Measurements from ENCODE around the gene GYPE. TPM values are rescaled to one million over a fixed set of nuclear protein-coding genes. Genes with fewer than 3 reads are reported as not detected.
"Not testable (repeated sequence)": the region's sequence is repeated elsewhere in the genome, so short reads cannot be mapped to it uniquely, and the experiment has no call there.

The GYPE gene
- total and polyA plus RNA-seq, 2 experiments from 2014 or later, result 2.5 to 4.0 TPM

GRCh38 chr4:143839413-143839812 lies 65.9 kb downstream of the GYPE start:
- H4K20me1 ChIP-seq (ENCODE audit: insufficient read depth); H3K79me2 ChIP-seq (ENCODE audit: insufficient read depth); H2AFZ ChIP-seq; in situ Hi-C loops (cut with MboI); H3F3A ChIP-seq (ENCODE audit: insufficient read depth); H3K4me2 ChIP-seq (ENCODE audit: unreplicated experiment); H3K27me3 ChIP-seq (replicated peaks; ENCODE audit: insufficient read depth); H3K4me3 ChIP-seq; H3K9ac ChIP-seq; H3K9me2 ChIP-seq (ENCODE audit: insufficient read depth); H3K4me1 ChIP-seq (ENCODE audit: insufficient read depth); H3K9me3 ChIP-seq (ENCODE audit: low read depth); H3K27ac ChIP-seq; H3K36me3 ChIP-seq (ENCODE audit: low read depth); DNase-seq: not testable (repeated sequence)
- 51 to 63% methylated on average over 5 to 6 of the region's 7 CpGs for WGBS, 2 experiments (ENCODE audit: low coverage in 1 of 2, low lambda C conversion rate in 2 of 2, missing lambda C conversion rate in 2 of 2)

- H2AFZ ChIP-seq; H3K9me2 ChIP-seq (ENCODE audit: insufficient read depth); H3F3A ChIP-seq (ENCODE audit: insufficient read depth); H3K4me2 ChIP-seq (ENCODE audit: unreplicated experiment); H3K4me1 ChIP-seq (ENCODE audit: insufficient read depth); H3K36me3 ChIP-seq (ENCODE audit: low read depth); H3K27me3 ChIP-seq (replicated peaks; ENCODE audit: insufficient read depth); DNase-seq; H3K27ac ChIP-seq; H3K79me2 ChIP-seq (ENCODE audit: insufficient read depth); in situ Hi-C loops (cut with MboI); H3K4me3 ChIP-seq; H4K20me1 ChIP-seq (ENCODE audit: insufficient read depth); H3K9me3 ChIP-seq (ENCODE audit: low read depth); H3K9ac ChIP-seq: not testable (repeated sequence)
- WGBS, 2 experiments (ENCODE audit: low coverage in 1 of 2, low lambda C conversion rate in 2 of 2, missing lambda C conversion rate in 2 of 2), result 58 to 66% methylated on average over 4 of the region's 4 CpGs
Measured at GRCh38 chr4:143834196-143834595, 71.2 kb downstream of the GYPE start.

DNA sequence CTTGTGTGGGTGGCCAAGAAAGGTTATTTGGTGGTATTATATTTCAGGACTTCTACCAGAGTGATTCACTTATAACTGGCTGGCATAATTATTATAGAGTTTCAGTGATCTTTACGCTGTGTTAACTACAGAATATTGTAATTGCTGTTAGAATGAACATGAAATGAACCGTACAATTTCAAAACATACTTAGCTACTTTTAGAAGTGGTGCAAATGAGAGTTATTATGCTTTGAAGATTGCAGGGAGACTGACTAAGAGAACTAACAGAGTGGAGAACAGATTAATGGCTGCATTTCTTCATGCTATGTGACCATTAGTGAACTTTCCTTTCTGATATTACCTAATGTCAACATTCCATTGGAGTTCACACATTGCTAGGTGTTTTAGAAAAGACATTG lies 71.7 kb downstream of the GYPE start:
- H3K27me3 ChIP-seq (replicated peaks; ENCODE audit: insufficient read depth); H3F3A ChIP-seq (ENCODE audit: insufficient read depth); H3K9me3 ChIP-seq (ENCODE audit: low read depth); H4K20me1 ChIP-seq (ENCODE audit: insufficient read depth); DNase-seq; in situ Hi-C loops (cut with MboI); H3K9me2 ChIP-seq (ENCODE audit: insufficient read depth); H3K4me2 ChIP-seq (ENCODE audit: unreplicated experiment); H2AFZ ChIP-seq; H3K79me2 ChIP-seq (ENCODE audit: insufficient read depth); H3K4me1 ChIP-seq (ENCODE audit: insufficient read depth); H3K36me3 ChIP-seq (ENCODE audit: low read depth); H3K9ac ChIP-seq; H3K4me3 ChIP-seq; H3K27ac ChIP-seq: not testable (repeated sequence)
- 77 to 79% methylated on average over 2 of the region's 2 CpGs for whole genome bisulfite sequencing, 2 experiments (ENCODE audit: low coverage in 1 of 2, low lambda C conversion rate in 2 of 2, missing lambda C conversion rate in 2 of 2)

GRCh38 chr4:143830576-143830975 lies 74.8 kb downstream of the GYPE start:
- H2AFZ ChIP-seq; H4K20me1 ChIP-seq (ENCODE audit: insufficient read depth); H3K79me2 ChIP-seq (ENCODE audit: insufficient read depth); H3K4me1 ChIP-seq (ENCODE audit: insufficient read depth); H3K4me2 ChIP-seq (ENCODE audit: unreplicated experiment); H3K9me2 ChIP-seq (ENCODE audit: insufficient read depth); H3K9ac ChIP-seq; in situ Hi-C loops (cut with MboI); H3K4me3 ChIP-seq; H3K36me3 ChIP-seq (ENCODE audit: low read depth); H3F3A ChIP-seq (ENCODE audit: insufficient read depth); DNase-seq; H3K9me3 ChIP-seq (ENCODE audit: low read depth); H3K27ac ChIP-seq; H3K27me3 ChIP-seq (replicated peaks; ENCODE audit: insufficient read depth): not testable (repeated sequence)

- H3K9me2 ChIP-seq (ENCODE audit: insufficient read depth); in situ Hi-C loops (cut with MboI): not testable (repeated sequence)
Measured at GRCh38 chr4:143829239-143829620, 76.1 kb downstream of the GYPE start.

More at GRCh38 chr4:143829239-143829620, 76.1 kb downstream of the GYPE start:
- not testable (repeated sequence) for H3K4me1 ChIP-seq (ENCODE audit: insufficient read depth); H3K27ac ChIP-seq; H3K36me3 ChIP-seq (ENCODE audit: low read depth); H4K20me1 ChIP-seq (ENCODE audit: insufficient read depth); H3K4me2 ChIP-seq (ENCODE audit: unreplicated experiment); H3K4me3 ChIP-seq; H3K79me2 ChIP-seq (ENCODE audit: insufficient read depth); H3F3A ChIP-seq (ENCODE audit: insufficient read depth); H3K9me3 ChIP-seq (ENCODE audit: low read depth); DNase-seq; H2AFZ ChIP-seq; H3K9ac ChIP-seq; H3K27me3 ChIP-seq (replicated peaks; ENCODE audit: insufficient read depth)
- WGBS, 2 experiments (ENCODE audit: low coverage in 1 of 2, low lambda C conversion rate in 2 of 2, missing lambda C conversion rate in 2 of 2), result 78 to 83% methylated on average over 4 of the region's 4 CpGs

Other genes starting within 250 kb of the GYPE start
- not detected in 2 replicates for gene FREM3, start 204.9 kb downstream of the GYPE start, total RNA-seq (2014; rRNA removed; shearing (Covaris generic))
- gene FREM3, start 204.9 kb downstream of the GYPE start, polyA plus RNA-seq (2016; fragmentation: Nextera tagmentation; extraction: Ambion mirVana), result not detected in 2 replicates
- not detected in 2 replicates for gene GYPB, start 113.8 kb upstream of the GYPE start, total RNA-seq (2014; rRNA removed; shearing (Covaris generic))
- 0.58 TPM in 1 of 2 replicates, not detected in the other for gene GYPB, start 113.8 kb upstream of the GYPE start, polyA plus RNA-seq (2016; fragmentation: Nextera tagmentation; extraction: Ambion mirVana)
- gene GYPA, start 235.2 kb upstream of the GYPE start, total RNA-seq (2014; rRNA removed; shearing (Covaris generic)), result not detected in 2 replicates
- not detected in 2 replicates for gene GYPA, start 235.2 kb upstream of the GYPE start, polyA plus RNA-seq (2016; fragmentation: Nextera tagmentation; extraction: Ambion mirVana)